PC-3 (cell line): ENCODE data around the gene CCDC136.

Experiments used
- CTCF ChIP-seq: fragments of 300-600 bp; sonication (generic); conservative IDR thresholded peaks from 2 replicates; pipeline ENCODE4 v1.5.1; 2017; ENCODE audit warnings: antibody characterized with exemption, low read depth, mild to moderate bottlenecking, low read length
- EZH2 ChIP-seq: fragments of 300-600 bp; sonication (generic); IDR thresholded peaks from one replicate; pipeline ENCODE4 v1.6.1; 2017; ENCODE audit warnings: antibody characterized with exemption, mild to moderate bottlenecking, low read length; ENCODE audit not compliant: unreplicated experiment
- EZH2phosphoT487 ChIP-seq: fragments of 300-600 bp; sonication (generic); IDR thresholded peaks from 2 replicates; pipeline ENCODE4 v1.6.1; 2018; ENCODE audit warnings: mild to moderate bottlenecking, antibody characterized with exemption, low read length, borderline replicate concordance

DNA sequence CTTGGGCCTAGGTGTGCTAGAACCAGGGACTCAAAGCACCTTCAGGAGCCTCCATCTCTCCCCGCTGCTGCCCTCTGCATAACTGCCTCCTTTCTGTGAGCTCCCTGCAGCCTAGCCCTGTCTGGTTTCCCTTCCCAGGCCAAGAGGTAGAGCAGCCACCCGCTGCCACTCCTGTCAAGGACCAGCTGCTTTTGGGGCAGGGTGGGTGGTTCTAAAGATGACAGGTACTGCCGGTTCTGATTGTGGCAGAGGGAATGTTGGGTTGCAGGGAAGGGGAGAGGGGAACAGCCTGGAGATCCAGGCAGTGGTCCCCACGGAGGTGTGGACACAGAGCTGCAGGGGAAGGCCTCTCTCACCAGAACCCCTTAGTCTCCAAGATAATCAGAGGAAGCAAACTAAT, 34.7 kb downstream of the CCDC136 start:
- TF ChIP-seq CTCF (no peak), EZH2 (no peak), EZH2phosphoT487 (no peak)
